H1 (cell line): Measurements from ENCODE around the gene PLOD1. TPM values are rescaled to one million over a fixed set of nuclear protein-coding genes. Genes with fewer than 3 reads are reported as not detected.

Experiments
- CHD1 ChIP-seq: IDR thresholded peaks from 2 replicates; pipeline ENCODE4 v1.6.1; 2012; ENCODE audit warnings: low read depth, low read length, improper control_type of control experiment
- CHD2 ChIP-seq: IDR thresholded peaks from 2 replicates; pipeline ENCODE4 v1.6.1; 2012; ENCODE audit warnings: low read length, improper control_type of control experiment
- CTBP2 ChIP-seq: IDR thresholded peaks from 2 replicates; pipeline ENCODE4 v1.7.0; 2011; ENCODE audit warnings: borderline replicate concordance, mild to moderate bottlenecking, moderate library complexity, mixed read lengths, low read length; ENCODE audit not compliant: insufficient read depth, insufficient read length
- CTCF ChIP-seq, 3 experiments: IDR thresholded peaks; 1 replicate in 2 of 3; 2 replicates in 1 of 3; pipeline versions ENCODE4 v1.5.1 to v1.6.1; 2011; ENCODE audit warnings: low read length in 3 of 3, mild to moderate bottlenecking in 3 of 3, inconsistent platforms in 2 of 3, low read depth in 1 of 3, moderate library complexity in 1 of 3; ENCODE audit not compliant: insufficient read depth in 1 of 3; ENCODE audit errors: control extremely low read depth in 1 of 3
- E2F6 ChIP-seq: IDR thresholded peaks from 2 replicates; pipeline ENCODE4 v1.6.1; 2012; ENCODE audit warnings: inconsistent platforms
- FOSL1 ChIP-seq: IDR thresholded peaks from 2 replicates; pipeline ENCODE4 v1.6.1; 2011; ENCODE audit warnings: mild to moderate bottlenecking, low read depth, low read length, moderate library complexity; ENCODE audit not compliant: insufficient read depth
- GABPA ChIP-seq: IDR thresholded peaks from 2 replicates; pipeline ENCODE4 v1.6.1; 2011; ENCODE audit warnings: mild to moderate bottlenecking, low read length, moderate library complexity, borderline replicate concordance; ENCODE audit not compliant: insufficient read depth
- GTF2F1 ChIP-seq: IDR thresholded peaks from 2 replicates; pipeline ENCODE4 v1.6.1; 2012; ENCODE audit warnings: low read depth, low read length, improper control_type of control experiment, borderline replicate concordance
- HDAC6 ChIP-seq: IDR thresholded peaks from one replicate; pipeline ENCODE4 v1.7.1; 2012; ENCODE audit warnings: low read depth, mild to moderate bottlenecking, inconsistent platforms, low read length, moderate library complexity
- KDM5A ChIP-seq: fragments of 200-600 bp; IDR thresholded peaks from 2 replicates; pipeline ENCODE4 v1.7.1; 2012; ENCODE audit warnings: mild to moderate bottlenecking, low read length, inconsistent platforms, mixed read lengths
- MAFK ChIP-seq: IDR thresholded peaks from 2 replicates; pipeline ENCODE4 v1.6.1; 2012; ENCODE audit warnings: low read depth, mild to moderate bottlenecking, improper control_type of control experiment, low read length
- PHF8 ChIP-seq: fragments of 200-600 bp; sonication (generic); conservative IDR thresholded peaks from 2 replicates; pipeline ENCODE4 v1.7.1; 2012; ENCODE audit warnings: low read depth, mild to moderate bottlenecking, inconsistent platforms, low read length, moderate library complexity
- RNF2 ChIP-seq: fragments of 200-900, 300-1000 bp; sonication (generic); IDR thresholded peaks from 2 replicates; pipeline ENCODE4 v1.7.1; 2016; ENCODE audit warnings: borderline replicate concordance, low read depth, mild to moderate bottlenecking, antibody characterized with exemption, low read length; ENCODE audit not compliant: poor library complexity, severe bottlenecking; ENCODE audit errors: missing control alignments
- SP4 ChIP-seq: IDR thresholded peaks from 2 replicates; pipeline ENCODE4 v1.6.1; 2012; ENCODE audit warnings: low read length, inconsistent platforms
- SUZ12 ChIP-seq: fragments of 200-600 bp; sonication (generic); IDR thresholded peaks from 2 replicates; pipeline ENCODE4 v1.6.1; 2012; ENCODE audit warnings: mild to moderate bottlenecking, inconsistent platforms, low read length, moderate library complexity, mixed read lengths
- TAF1 ChIP-seq: IDR thresholded peaks from 2 replicates; pipeline ENCODE4 v1.6.1; 2011; ENCODE audit warnings: mild to moderate bottlenecking, low read depth, low read length
- TAF7 ChIP-seq: optimal IDR thresholded peaks from 2 replicates; pipeline ENCODE3; 2011; ENCODE audit warnings: low read depth, mild to moderate bottlenecking, inconsistent platforms, low read length, moderate library complexity, borderline replicate concordance
- TEAD4 ChIP-seq: IDR thresholded peaks from 2 replicates; pipeline ENCODE4 v1.6.1; 2012; ENCODE audit warnings: low read depth, low read length, inconsistent platforms, mixed read lengths
- ZNF274 ChIP-seq: IDR thresholded peaks from 2 replicates; pipeline ENCODE4 v1.7.0; 2012; ENCODE audit warnings: low read length, borderline replicate concordance; ENCODE audit errors: extremely low read depth
- polyA plus RNA-seq, 7 experiments: library from polyadenylated mRNA; depleted of rRNA in 3 of 7; stranded (reverse) in 5 of 7; unstranded in 2 of 7; fragments of >200 nt in 5 of 7; fragments of 200-250 nt in 2 of 7; gene quantifications; 1 replicate in 5 of 7; 2 replicates in 1 of 7; 4 replicates in 1 of 7; pipeline versions ENCODE4 v1.2.1 to v1.2.3, GENCODE V29; 2011 to 2013; ENCODE audit warnings: missing spikeins in 2 of 7, mixed read lengths in 2 of 7
- total RNA-seq: library from RNA; stranded (reverse); fragmentation: NEBNext Ultra II Directional; extraction: Animal tissue kit (Norgen Biotek cat#: 25700); gene quantifications from 2 replicates; pipeline ENCODE4 v1.2.1, GENCODE V29; 2021

Gene PLOD1
- total and polyA plus RNA-seq, 2 of the 8 experiments (the other 6 are each of a cell fraction or from before 2014, with no cell fraction given): 44.9 to 51.8 TPM

- TF ChIP-seq CTBP2 (peak; percentile 39), GTF2F1 (0 out of 2 replicates have a peak, but pooled peaks have one; percentile 20), E2F6 (peak; percentile 68), TEAD4 (no peak), MAFK (no peak), KDM5A (peak; percentile 98), TAF1 (peak; percentile 99), GABPA (no peak), FOSL1 (no peak), SUZ12 (no peak), CHD2 (peak; percentile 59), CHD1 (no peak), CTCF (IDR thresholded peaks at IDR 0.05; ENCODE audit: control extremely low read depth in 1 of 3, insufficient read depth in 1 of 3, low read depth in 1 of 3, low read length in 3 of 3) (no peak), RNF2 (no peak), HDAC6 (no peak), ZNF274 (no peak), SP4 (0 out of 2 replicates have a peak, but pooled peaks have one; percentile 26), PHF8 (peak; percentile 98), TAF7 (peak; percentile 96)
Observed at GRCh38 chr1:11979851-11980675, 45.5 kb downstream of the PLOD1 start, which contains the start of gene MFN2 (continued).
